GM21529 (cell line): ENCODE results near the gene LRRFIP1.

ENCODE experiments used
- ATAC-seq: cut with Tn5 transposase; IDR thresholded peaks from one replicate; pipeline ENCODE4 v1.9.1; 2021; ENCODE audit not compliant: unreplicated experiment

LRRFIP1 gene

GRCh38 chr2:237639052-237639835, 11.9 kb downstream of the LRRFIP1 start:
- no peak for ATAC-seq

GRCh38 chr2:237639836-237640220, 12.4 kb downstream of the LRRFIP1 start:
- ATAC-seq: no peak

- no peak for ATAC-seq
These were observed 13.2 kb downstream of the LRRFIP1 start for GRCh38 chr2:237640493-237640998.

- no peak for ATAC-seq
These were observed 14.8 kb downstream of the LRRFIP1 start for GRCh38 chr2:237642038-237642734.

- no peak for ATAC-seq
These were observed 15.7 kb downstream of the LRRFIP1 start for GRCh38 chr2:237643066-237643465.

- ATAC-seq: no peak
These were observed 16.4 kb downstream of the LRRFIP1 start for GRCh38 chr2:237643582-237644380.

- ATAC-seq: no peak
These were observed 17.0 kb downstream of the LRRFIP1 start for GRCh38 chr2:237644381-237644703.

GRCh38 chr2:237645261-237645660, 17.9 kb downstream of the LRRFIP1 start:
- no peak for ATAC-seq

GRCh38 chr2:237647176-237648015, 20.0 kb downstream of the LRRFIP1 start:
- no peak for ATAC-seq

GRCh38 chr2:237648016-237648381, 20.6 kb downstream of the LRRFIP1 start:
- no peak for ATAC-seq

- ATAC-seq: no peak
These were observed 22.4 kb downstream of the LRRFIP1 start for GRCh38 chr2:237649541-237650454.

GRCh38 chr2:237650455-237650850, 23.1 kb downstream of the LRRFIP1 start:
- no peak for ATAC-seq

- no peak for ATAC-seq
These were observed 24.4 kb downstream of the LRRFIP1 start for GRCh38 chr2:237651761-237652160.

GRCh38 chr2:237652181-237652580, 24.8 kb downstream of the LRRFIP1 start:
- ATAC-seq: no peak

- no peak for ATAC-seq
These were observed 25.5 kb downstream of the LRRFIP1 start for GRCh38 chr2:237652854-237653253.

- no peak for ATAC-seq
These were observed 26.6 kb downstream of the LRRFIP1 start for GRCh38 chr2:237653776-237654558.

- ATAC-seq: no peak
These were observed 29.7 kb downstream of the LRRFIP1 start for GRCh38 chr2:237657063-237657462.

- ATAC-seq: no peak
These were observed 33.1 kb downstream of the LRRFIP1 start for GRCh38 chr2:237660381-237660900.

GRCh38 chr2:237661270-237661669, 33.9 kb downstream of the LRRFIP1 start:
- ATAC-seq: no peak
